IPS DF 6.9 (cell line): Measurements from ENCODE around the gene KBTBD13.
A peak's percentile ranks its signal among the peaks of the same experiment; 100 is the strongest.

Experiments used
- DNase-seq: peaks from one replicate; pipeline ENCODE4 v3.0.0-alpha.2; 2013; ENCODE audit warnings: low read depth, low spot score
- H3K27ac ChIP-seq: one replicate; pipeline ENCODE4 v1.5.1; 2013; ENCODE audit warnings: low read length, control low read depth
- H3K27me3 ChIP-seq: 2 replicates; pipeline ENCODE4 v1.6.1; 2013; ENCODE audit warnings: mild to moderate bottlenecking, low read length; ENCODE audit not compliant: control insufficient read depth, insufficient read depth
- H3K36me3 ChIP-seq: 2 replicates; pipeline ENCODE4 v1.6.1; 2013; ENCODE audit warnings: low read length; ENCODE audit not compliant: control insufficient read depth, insufficient read depth
- H3K4me1 ChIP-seq: 2 replicates; pipeline ENCODE4 v1.6.1; 2013; ENCODE audit warnings: low read length; ENCODE audit not compliant: control insufficient read depth, insufficient read depth
- H3K4me3 ChIP-seq: 2 replicates; pipeline ENCODE4 v1.5.1; 2013; ENCODE audit warnings: mild to moderate bottlenecking, low read length
- H3K9me3 ChIP-seq: 2 replicates; pipeline ENCODE4 v1.6.1; 2013; ENCODE audit warnings: low read length, inconsistent platforms; ENCODE audit not compliant: control insufficient read depth, insufficient read depth
- WGBS: extraction: QIAGEN DNeasy Blood & Tissue Kit; methylation state at CpG from one replicate; pipeline ENCODE4 v1.1.7; 2013; ENCODE audit warnings: mixed read lengths, missing lambda C conversion rate; ENCODE audit not compliant: insufficient read length, insufficient coverage; 5-methylcytosine and 5-hydroxymethylcytosine counted together

Gene KBTBD13

GRCh38 chr15:65059931-65060596 lies 16.5 kb upstream of the KBTBD13 start:
- no peaks in the 10 kb centered on the region; the same call in 1 of the 2 replicates for H3K4me1 ChIP-seq
- WGBS, result no CpG with 5 or more reads among the region's 4 CpGs

GRCh38 chr15:65060641-65061397 lies 15.7 kb upstream of the KBTBD13 start:
- H3K4me3 ChIP-seq, result no peak overlapping the region
- H3K9me3 ChIP-seq, result no peaks in the 10 kb centered on the region
- H3K27ac ChIP-seq, result no peak overlapping the region
- no CpG with 5 or more reads among the region's 6 CpGs for WGBS
- no peaks in the 10 kb centered on the region; the same call in 1 of the 2 replicates for H3K4me1 ChIP-seq
- H3K27me3 ChIP-seq, result no peaks in the 10 kb centered on the region
- DNase-seq, result no peak
- 0 out of 2 replicates have a peak, but pooled peaks cover 2% of the 10 kb centered on the region for H3K36me3 ChIP-seq

More at GRCh38 chr15:65059931-65060596, 16.5 kb upstream of the KBTBD13 start:
- Histone ChIP-seq H3K9me3 (no peaks in the 10 kb centered on the region), H3K36me3 (0 out of 2 replicates have a peak, but pooled peaks cover 2% of the 10 kb centered on the region), H3K27ac (no peak overlapping the region), H3K27me3 (no peaks in the 10 kb centered on the region), H3K4me3 (no peak overlapping the region)
- DNase-seq, result no peak

- H3K4me3 ChIP-seq, result no peak overlapping the region
- no peak for DNase-seq
- peaks cover 3% of the 10 kb centered on the region for H3K4me1 ChIP-seq
- H3K9me3 ChIP-seq, result no peaks in the 10 kb centered on the region
- WGBS, result no CpG with 5 or more reads among the region's 5 CpGs
- no peaks in the 10 kb centered on the region for H3K27me3 ChIP-seq
- H3K36me3 ChIP-seq, result 0 out of 2 replicates have a peak, but pooled peaks cover 2% of the 10 kb centered on the region
- H3K27ac ChIP-seq, result no peak overlapping the region
Observed at GRCh38 chr15:65062061-65062460, 14.5 kb upstream of the KBTBD13 start.

DNA sequence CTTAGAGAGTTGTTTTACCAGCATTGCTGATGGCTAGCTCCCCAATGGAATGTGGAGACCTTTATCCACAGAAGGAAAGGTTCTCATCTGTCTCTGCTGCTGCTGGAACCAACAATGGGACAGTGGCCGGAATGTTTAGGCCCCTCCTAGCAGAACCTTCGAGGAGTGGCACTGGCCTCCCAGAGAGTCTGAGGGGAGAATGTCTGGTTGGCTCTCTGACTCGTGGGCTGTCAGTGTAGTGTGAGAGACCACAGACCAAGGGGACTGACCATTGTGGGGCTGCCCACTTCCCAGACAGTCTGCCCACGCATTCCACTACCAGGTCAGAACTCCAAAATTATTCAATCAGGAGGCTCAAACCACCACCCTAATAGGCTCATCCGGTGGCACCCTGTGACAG lies 13.8 kb upstream of the KBTBD13 start:
- Histone ChIP-seq H3K27ac (no peak overlapping the region), H3K4me1 (peaks cover 5% of the 10 kb centered on the region), H3K27me3 (no peaks in the 10 kb centered on the region), H3K36me3 (peaks cover 2% of the 10 kb centered on the region; the same call in 1 of the 2 replicates), H3K4me3 (no peak overlapping the region), H3K9me3 (no peaks in the 10 kb centered on the region)
- no CpG with 5 or more reads among the region's 5 CpGs for WGBS
- DNase-seq, result no peak

DNA sequence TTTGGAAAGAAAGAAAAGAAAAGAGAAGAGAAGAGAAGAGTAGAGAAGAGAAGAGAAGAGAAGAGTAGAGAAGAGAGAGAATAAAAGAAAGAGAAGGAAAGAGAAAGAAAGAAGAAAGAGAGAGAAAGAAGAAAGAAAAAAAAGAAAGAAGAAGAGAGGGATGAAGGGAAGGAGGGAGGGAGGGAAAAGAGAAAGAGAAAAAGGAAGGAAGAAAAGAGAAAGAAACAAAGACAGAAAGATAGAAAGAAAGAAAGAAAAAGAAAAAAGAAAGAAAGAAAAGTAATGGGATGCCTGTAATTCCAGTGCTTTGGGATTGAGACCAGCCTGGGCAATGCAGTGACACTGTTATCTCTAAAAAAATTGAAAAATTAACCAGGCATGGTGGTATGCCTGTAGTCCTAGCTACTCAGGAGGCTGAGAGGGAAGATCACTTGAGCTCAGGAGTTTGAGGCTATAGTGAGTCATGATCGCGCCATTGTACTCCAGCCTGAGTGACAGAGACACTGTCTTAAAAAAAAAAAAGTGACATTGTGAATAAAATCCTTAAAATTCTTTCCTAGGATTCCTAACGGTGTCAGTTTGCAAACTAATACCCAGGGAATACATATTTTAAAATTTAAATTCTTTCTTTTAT lies 10.4 kb upstream of the KBTBD13 start:
- H3K9me3 ChIP-seq, result no peaks in the 10 kb centered on the region
- no peak for DNase-seq
- H3K4me3 ChIP-seq, result no peak overlapping the region
- no peaks in the 10 kb centered on the region; the same call in 1 of the 2 replicates for H3K36me3 ChIP-seq
- no peak overlapping the region for H3K27ac ChIP-seq
- no CpG with 5 or more reads among the region's 3 CpGs for WGBS
- H3K27me3 ChIP-seq, result no peaks in the 10 kb centered on the region
- H3K4me1 ChIP-seq, result peaks cover 5% of the 10 kb centered on the region

DNA sequence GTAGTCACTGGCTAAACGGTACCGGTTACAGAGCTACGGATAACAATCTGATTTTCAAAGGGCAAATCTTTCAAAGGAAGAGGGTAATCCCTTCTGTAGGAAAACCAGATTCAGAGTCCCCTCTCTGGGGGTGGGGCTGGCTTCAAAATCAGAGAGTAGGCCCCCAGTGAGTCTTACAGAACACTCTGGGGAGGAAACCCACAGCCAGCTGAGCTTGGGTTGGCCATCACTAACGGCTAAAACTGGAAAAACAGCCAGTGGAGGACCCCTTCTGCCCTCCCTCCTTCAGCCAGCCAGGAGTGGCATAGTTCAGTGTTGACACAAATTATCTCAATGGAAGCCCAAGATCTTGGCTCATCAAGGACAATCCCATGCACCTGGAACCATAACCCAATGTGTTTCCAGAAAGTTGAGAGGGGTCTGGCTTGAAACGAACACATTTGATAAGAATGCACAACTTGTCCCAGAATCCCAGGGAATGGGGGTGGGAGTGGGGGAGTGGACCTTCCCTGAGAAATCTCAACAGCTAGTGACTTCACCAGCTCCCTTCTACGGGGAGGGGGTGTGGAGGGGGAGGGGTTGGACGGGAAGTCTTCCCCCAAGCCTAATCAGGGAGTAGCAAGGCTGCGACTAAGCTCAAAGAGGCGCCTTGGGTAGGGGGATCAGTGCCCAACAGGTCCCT lies 9.8 kb upstream of the KBTBD13 start:
- no CpG with 5 or more reads among the region's 9 CpGs for WGBS
- Histone ChIP-seq H3K4me1 (peaks cover 9% of the 10 kb centered on the region), H3K27me3 (no peaks in the 10 kb centered on the region), H3K4me3 (peak overlapping the region; percentile 81; the same call in 1 of the 2 replicates), H3K36me3 (no peaks in the 10 kb centered on the region; the same call in 1 of the 2 replicates), H3K27ac (no peak overlapping the region), H3K9me3 (no peaks in the 10 kb centered on the region)
- DNase-seq, result no peak

- H3K4me1 ChIP-seq, result peaks cover 9% of the 10 kb centered on the region
- H3K27ac ChIP-seq, result no peak overlapping the region
- no peaks in the 10 kb centered on the region for H3K27me3 ChIP-seq
- no peak for DNase-seq
- H3K4me3 ChIP-seq, result peak overlapping the region; percentile 81
- H3K36me3 ChIP-seq, result no peaks in the 10 kb centered on the region; the same call in 1 of the 2 replicates
- WGBS, result no CpG with 5 or more reads among the region's 8 CpGs
- H3K9me3 ChIP-seq, result no peaks in the 10 kb centered on the region
Observed at GRCh38 chr15:65067317-65067644, 9.3 kb upstream of the KBTBD13 start.

- WGBS, result no CpG with 5 or more reads among the region's 66 CpGs
- H3K4me3 ChIP-seq, result peak within 1 kb of the TSS; percentile 81
- DNase-seq, result no peak
Observed at GRCh38 chr15:65067645-65068402, 8.7 kb upstream of the KBTBD13 start, which contains the start of gene RASL12. Gene RASL12 (minus strand): TSS chr15:65067991. CDS start chr15:65067835, 156 bp downstream.

DNA sequence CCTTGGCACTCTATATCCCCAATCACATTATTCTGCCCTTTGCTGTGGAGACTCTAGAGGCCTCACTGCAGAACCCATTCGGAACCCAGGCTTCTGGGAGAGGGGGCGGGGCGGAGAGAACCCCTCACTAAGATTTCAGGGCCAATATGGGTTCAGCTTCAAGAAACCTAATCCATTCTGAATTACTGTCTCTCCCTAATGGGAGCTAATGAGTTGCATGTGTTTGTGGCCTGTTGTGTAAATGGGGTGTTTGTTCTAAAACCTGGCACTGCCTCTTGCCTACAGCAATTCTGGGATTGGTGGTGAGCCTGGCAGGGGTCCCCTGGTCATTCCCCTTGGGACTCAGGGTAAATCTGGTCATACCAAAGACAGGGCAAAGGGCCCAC lies 8.2 kb upstream of the KBTBD13 start:
- peaks cover 9% of the 10 kb centered on the region for H3K4me1 ChIP-seq
- no peak overlapping the region; the same call in 1 of the 2 replicates for H3K4me3 ChIP-seq
- DNase-seq, result no peak
- H3K27me3 ChIP-seq, result no peaks in the 10 kb centered on the region
- H3K27ac ChIP-seq, result no peak overlapping the region
- no peaks in the 10 kb centered on the region; the same call in 1 of the 2 replicates for H3K36me3 ChIP-seq
- WGBS, result no CpG with 5 or more reads among the region's 3 CpGs
- no peaks in the 10 kb centered on the region for H3K9me3 ChIP-seq

More at GRCh38 chr15:65067645-65068402, 8.7 kb upstream of the KBTBD13 start, which contains the start of gene RASL12:
- Histone ChIP-seq H3K4me1 (peaks cover 9% of the 10 kb centered on the region), H3K36me3 (no peaks in the 10 kb centered on the region; the same call in 1 of the 2 replicates), H3K27me3 (no peaks in the 10 kb centered on the region), H3K9me3 (no peaks in the 10 kb centered on the region), H3K27ac (no peak within 1 kb of the TSS)
